ENCODE results near the gene EEIG2. TPM values are rescaled to one million over a fixed set of nuclear protein-coding genes. Genes with fewer than 3 reads are reported as not detected.

Gene EEIG2
- total RNA-seq, 1 experiment from 2014 or later = 16.0 TPM

DNA sequence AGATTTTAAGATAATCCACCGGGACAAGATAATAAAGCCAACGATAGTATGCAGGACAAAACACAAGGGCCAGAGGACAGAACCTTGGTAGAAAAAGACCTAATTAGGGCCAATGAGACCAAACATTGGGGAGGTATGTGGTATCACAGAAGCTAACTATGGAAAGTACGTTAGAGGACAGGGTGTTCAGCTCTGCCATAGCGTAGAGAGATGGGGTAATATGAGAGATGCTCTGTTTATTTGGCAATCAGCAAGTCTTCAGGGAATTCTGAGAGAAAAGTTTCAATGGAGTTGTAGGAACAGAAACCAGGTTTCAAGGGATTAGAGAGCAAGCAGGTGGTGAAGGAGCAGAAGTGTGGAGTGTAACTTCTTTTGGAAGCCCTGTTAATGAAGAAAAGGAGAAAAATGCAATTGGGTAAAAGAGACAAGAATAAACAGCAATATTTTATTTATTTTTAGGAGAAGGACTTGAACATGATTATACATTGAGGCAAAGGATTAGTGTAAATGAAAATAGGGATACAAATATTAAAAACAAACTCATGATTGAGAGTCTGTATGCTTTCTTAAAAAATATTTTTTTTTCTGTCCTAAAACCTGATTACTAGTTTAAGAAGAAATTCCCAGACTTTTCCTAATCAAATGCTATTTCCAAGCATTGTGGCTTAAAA, 24.0 kb downstream of the EEIG2 start:
- ChIA-PET CTCF (no interaction called here), RAD21 (ENCODE audit: low non-redundant PET in 1 of 2, low total read pairs in 2 of 2, uncharacterized antibody in 2 of 2, unreplicated experiment in 2 of 2) (no interaction called here), POLR2A (no interaction called here)
- no TSS peak for BruUV-seq (replicated peaks)
- no peaks in the 10 kb centered on the region for H4K20me1 ChIP-seq (ENCODE audit: insufficient read depth)
- H2AFZ ChIP-seq (ENCODE audit: low read depth, low read length, poor library complexity, severe bottlenecking) = no peak overlapping the region
- H3K4me3 ChIP-seq (replicated peaks in 1 of 2; ENCODE audit: low read depth in 1 of 2, low read length in 2 of 2) = no peak overlapping the region
- no peak for ATAC-seq
- intact Hi-C loops (cut with micrococcal nuclease) = no loop called here
- no peak overlapping the region for H3K27ac ChIP-seq (ENCODE audit: low read depth, low read length)
- no peak for DNase-seq (ENCODE audit: low read depth, low spot score)
- H3K9ac ChIP-seq (ENCODE audit: low read length) = no peak overlapping the region
- H3K4me2 ChIP-seq (ENCODE audit: low read length) = peak overlapping the region; percentile 13
- H3K27me3 ChIP-seq (ENCODE audit: insufficient read depth, low read length) = no peaks in the 10 kb centered on the region
- no peaks in the 10 kb centered on the region for H3K36me3 ChIP-seq (ENCODE audit: control insufficient read depth in 1 of 2, insufficient read depth in 2 of 2, low read length in 2 of 2)
- no peaks in the 10 kb centered on the region for H3K79me2 ChIP-seq (ENCODE audit: insufficient read depth, low read length)
- H3K4me1 ChIP-seq (ENCODE audit: control insufficient read depth in 1 of 2, insufficient read depth in 2 of 2, low read length in 2 of 2) = peaks cover 5 to 9% of the 10 kb centered on the region in 2 experiments; a peak in 3 of 4 replicates
- peaks cover 0 to 7% of the 10 kb centered on the region in 2 experiments; a peak in 1 of 4 replicates for H3K9me3 ChIP-seq (ENCODE audit: control insufficient read depth in 1 of 2, insufficient read depth in 1 of 2, low read depth in 1 of 2, low read length in 2 of 2)
- TF ChIP-seq EGR1 (IDR thresholded peaks at IDR 0.05; ENCODE audit: low read depth) (no peak), CBX3 (IDR thresholded peaks at IDR 0.05; ENCODE audit: low read depth) (no peak), JUND (IDR thresholded peaks at IDR 0.05) (no peak), RAD21 (IDR thresholded peaks at IDR 0.05; ENCODE audit: low read depth) (no peak), ZNF274 (IDR thresholded peaks at IDR 0.05; ENCODE audit: low read depth, low read length) (no peak), POLR2AphosphoS5 (IDR thresholded peaks at IDR 0.05; ENCODE audit: low read depth, low read length) (no peak), ZFX (IDR thresholded peaks at IDR 0.05) (no peak), EZH2 (IDR thresholded peaks at IDR 0.05) (no peak), SP1 (IDR thresholded peaks at IDR 0.05; ENCODE audit: low read depth) (no peak)
- TF ChIP-seq, protein P1, sequence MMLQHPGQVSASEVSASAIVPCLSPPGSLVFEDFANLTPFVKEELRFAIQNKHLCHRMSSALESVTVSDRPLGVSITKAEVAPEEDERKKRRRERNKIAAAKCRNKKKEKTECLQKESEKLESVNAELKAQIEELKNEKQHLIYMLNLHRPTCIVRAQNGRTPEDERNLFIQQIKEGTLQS (IDR thresholded peaks at IDR 0.05) = no peak
- TF ChIP-seq, protein P2, sequence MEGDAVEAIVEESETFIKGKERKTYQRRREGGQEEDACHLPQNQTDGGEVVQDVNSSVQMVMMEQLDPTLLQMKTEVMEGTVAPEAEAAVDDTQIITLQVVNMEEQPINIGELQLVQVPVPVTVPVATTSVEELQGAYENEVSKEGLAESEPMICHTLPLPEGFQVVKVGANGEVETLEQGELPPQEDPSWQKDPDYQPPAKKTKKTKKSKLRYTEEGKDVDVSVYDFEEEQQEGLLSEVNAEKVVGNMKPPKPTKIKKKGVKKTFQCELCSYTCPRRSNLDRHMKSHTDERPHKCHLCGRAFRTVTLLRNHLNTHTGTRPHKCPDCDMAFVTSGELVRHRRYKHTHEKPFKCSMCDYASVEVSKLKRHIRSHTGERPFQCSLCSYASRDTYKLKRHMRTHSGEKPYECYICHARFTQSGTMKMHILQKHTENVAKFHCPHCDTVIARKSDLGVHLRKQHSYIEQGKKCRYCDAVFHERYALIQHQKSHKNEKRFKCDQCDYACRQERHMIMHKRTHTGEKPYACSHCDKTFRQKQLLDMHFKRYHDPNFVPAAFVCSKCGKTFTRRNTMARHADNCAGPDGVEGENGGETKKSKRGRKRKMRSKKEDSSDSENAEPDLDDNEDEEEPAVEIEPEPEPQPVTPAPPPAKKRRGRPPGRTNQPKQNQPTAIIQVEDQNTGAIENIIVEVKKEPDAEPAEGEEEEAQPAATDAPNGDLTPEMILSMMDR (IDR thresholded peaks at IDR 0.05 in 2 of 3, conservative IDR thresholded peaks at IDR 0.05 in 1 of 3; ENCODE audit: borderline replicate concordance in 1 of 3, insufficient read depth in 1 of 3, low read depth in 2 of 3, low read length in 2 of 3) = no peak
- TF ChIP-seq, protein P3, sequence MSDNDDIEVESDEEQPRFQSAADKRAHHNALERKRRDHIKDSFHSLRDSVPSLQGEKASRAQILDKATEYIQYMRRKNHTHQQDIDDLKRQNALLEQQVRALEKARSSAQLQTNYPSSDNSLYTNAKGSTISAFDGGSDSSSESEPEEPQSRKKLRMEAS (IDR thresholded peaks at IDR 0.05) = no peak
- TF ChIP-seq, protein P4, sequence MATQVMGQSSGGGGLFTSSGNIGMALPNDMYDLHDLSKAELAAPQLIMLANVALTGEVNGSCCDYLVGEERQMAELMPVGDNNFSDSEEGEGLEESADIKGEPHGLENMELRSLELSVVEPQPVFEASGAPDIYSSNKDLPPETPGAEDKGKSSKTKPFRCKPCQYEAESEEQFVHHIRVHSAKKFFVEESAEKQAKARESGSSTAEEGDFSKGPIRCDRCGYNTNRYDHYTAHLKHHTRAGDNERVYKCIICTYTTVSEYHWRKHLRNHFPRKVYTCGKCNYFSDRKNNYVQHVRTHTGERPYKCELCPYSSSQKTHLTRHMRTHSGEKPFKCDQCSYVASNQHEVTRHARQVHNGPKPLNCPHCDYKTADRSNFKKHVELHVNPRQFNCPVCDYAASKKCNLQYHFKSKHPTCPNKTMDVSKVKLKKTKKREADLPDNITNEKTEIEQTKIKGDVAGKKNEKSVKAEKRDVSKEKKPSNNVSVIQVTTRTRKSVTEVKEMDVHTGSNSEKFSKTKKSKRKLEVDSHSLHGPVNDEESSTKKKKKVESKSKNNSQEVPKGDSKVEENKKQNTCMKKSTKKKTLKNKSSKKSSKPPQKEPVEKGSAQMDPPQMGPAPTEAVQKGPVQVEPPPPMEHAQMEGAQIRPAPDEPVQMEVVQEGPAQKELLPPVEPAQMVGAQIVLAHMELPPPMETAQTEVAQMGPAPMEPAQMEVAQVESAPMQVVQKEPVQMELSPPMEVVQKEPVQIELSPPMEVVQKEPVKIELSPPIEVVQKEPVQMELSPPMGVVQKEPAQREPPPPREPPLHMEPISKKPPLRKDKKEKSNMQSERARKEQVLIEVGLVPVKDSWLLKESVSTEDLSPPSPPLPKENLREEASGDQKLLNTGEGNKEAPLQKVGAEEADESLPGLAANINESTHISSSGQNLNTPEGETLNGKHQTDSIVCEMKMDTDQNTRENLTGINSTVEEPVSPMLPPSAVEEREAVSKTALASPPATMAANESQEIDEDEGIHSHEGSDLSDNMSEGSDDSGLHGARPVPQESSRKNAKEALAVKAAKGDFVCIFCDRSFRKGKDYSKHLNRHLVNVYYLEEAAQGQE (IDR thresholded peaks at IDR 0.05; ENCODE audit: low read depth) = no peak
- TF ChIP-seq, protein P5, sequence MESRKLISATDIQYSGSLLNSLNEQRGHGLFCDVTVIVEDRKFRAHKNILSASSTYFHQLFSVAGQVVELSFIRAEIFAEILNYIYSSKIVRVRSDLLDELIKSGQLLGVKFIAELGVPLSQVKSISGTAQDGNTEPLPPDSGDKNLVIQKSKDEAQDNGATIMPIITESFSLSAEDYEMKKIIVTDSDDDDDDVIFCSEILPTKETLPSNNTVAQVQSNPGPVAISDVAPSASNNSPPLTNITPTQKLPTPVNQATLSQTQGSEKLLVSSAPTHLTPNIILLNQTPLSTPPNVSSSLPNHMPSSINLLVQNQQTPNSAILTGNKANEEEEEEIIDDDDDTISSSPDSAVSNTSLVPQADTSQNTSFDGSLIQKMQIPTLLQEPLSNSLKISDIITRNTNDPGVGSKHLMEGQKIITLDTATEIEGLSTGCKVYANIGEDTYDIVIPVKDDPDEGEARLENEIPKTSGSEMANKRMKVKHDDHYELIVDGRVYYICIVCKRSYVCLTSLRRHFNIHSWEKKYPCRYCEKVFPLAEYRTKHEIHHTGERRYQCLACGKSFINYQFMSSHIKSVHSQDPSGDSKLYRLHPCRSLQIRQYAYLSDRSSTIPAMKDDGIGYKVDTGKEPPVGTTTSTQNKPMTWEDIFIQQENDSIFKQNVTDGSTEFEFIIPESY (IDR thresholded peaks at IDR 0.05; ENCODE audit: extremely low read depth, insufficient replicate concordance, low read length) = no peak
- no peaks in the 10 kb centered on the region for H3K9me2 ChIP-seq (ENCODE audit: insufficient read depth)
